Measurements from ENCODE around the gene ATXN2.

ATXN2 gene

GRCh38 chr12:111435661-111436201 is 163.4 kb downstream of the ATXN2 start:
- DNase-seq, result peak; percentile 62

DNA sequence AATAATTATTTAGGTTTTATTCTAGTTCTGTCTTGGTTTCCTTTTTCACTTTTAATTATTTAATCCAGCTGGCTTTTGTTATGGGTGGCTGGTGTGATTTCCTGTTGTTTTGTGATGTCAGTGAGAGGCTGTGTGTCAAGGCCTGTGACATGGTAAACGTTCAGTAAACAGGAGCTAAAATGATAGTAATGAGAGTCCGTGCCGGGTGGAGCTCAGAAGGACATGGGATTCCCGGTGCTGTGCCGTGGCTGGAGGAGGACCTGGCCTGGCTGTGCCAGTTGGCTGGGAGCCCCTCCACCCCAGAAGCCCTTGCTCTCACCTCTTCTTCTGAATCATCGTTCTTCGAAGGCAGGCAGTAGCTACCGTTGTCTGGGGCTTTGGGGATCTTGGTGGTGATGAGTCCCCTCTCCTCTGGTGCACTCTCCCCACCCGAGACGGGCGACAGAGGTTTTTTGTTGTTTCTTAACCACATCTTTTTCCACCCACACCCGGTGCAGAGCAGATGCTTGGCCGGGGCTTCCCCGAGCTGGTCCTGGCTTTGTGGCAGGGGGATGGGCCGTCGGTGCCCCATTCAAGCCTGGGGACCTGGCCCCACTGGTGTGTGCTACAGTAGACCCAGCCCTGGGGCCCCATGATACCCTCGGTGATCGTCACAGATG is 164.3 kb downstream of the ATXN2 start:
- peak; percentile 88 for DNase-seq

- DNase-seq, result no peak
These were observed 165.1 kb downstream of the ATXN2 start for GRCh38 chr12:111434049-111434448.

DNA sequence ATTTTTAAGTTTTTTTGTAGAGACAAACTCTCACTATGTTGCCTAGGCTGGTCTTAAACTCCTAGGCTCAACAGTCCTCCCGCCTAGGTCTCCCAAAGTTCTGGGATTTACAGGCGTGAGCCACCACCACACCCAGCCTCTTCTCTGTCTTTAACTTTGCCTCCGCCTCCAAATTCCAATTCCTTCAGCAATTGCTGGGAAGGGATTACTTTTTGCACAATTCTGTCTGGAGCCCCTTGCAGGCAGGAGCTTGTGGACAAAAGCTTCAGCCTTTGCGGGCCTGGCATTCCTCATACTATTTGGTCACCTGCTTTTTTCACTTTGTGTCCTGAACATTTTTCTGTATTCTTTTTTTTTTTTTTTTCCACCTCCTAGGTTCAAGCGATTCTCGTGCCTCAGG is 167.3 kb downstream of the ATXN2 start:
- DNase-seq, result no peak

DNA sequence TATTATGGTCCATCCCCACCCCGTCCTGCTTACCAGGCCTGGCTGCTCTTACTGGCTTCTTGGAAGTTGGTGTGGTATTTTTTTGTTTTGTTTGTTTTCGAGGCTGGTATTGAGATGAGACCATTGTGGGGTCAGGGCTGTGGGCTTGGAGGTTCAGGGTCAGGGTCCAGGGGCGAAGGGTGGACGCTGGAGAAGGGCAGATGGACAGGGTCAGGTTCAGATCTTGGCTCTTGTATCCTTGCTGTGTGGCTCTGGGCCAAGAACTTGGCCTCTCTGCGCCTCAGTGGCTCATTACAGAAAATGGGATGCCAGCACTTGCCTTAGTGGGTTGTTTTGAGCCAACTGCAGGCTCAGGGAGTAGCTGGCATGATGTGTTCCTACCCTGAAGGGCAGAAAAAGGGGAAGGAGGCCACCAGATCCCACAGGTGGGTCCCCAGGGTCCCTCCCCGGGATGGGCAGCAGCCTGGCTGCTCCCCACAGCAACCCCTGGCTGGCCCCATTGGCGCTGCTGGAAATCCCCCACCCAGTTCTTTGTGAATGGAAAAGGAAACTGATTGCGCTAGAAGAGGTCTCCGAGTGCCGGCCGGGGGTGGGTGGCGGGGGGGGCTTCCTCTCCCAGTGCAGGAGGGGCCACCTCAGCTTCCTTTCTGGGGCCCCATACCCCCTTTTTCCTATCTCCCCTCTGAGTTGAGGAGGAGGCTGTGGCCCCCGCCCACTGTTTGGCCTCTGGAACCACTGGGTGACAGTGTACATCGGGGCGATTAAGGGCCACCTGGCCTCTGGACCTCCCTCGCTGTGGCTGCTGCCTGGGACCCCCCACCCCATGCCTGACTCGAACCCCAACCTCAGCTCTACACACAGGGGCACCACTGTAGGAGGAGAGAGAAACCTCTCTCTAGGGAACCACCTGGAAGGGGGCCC is 168.4 kb downstream of the ATXN2 start:
- DNase-seq, result peak; percentile 77

DNA sequence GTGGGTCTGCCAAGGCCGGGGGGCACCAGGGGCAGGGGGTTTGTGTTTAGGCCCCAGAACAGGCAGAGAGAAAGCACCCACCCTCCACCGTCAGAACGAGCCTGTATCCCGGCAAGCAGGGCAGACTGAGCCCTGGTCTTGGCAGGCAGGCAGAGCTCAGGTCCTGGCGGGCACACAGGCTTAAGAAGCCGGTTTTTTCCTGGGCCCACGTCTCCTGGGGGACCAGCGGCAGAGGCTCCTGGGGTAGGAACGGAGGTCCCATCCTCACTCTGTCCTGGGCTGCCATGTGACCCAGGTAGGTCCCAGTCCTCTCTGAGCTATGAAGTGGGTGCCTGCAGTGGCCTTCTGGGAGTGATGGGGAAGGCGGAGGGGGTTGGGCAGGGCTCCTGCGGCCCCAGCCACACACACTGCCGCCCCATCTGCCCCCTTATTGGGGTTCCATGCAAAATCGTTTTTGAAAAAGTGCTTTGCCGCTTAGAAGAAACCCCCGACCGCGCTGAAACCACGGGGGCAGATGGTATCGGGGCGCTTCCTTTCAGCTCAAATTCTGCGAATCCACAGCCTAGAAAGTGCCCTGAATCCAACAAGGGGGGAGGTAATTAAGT is 169.2 kb downstream of the ATXN2 start:
- peak; percentile 81 for DNase-seq

DNA sequence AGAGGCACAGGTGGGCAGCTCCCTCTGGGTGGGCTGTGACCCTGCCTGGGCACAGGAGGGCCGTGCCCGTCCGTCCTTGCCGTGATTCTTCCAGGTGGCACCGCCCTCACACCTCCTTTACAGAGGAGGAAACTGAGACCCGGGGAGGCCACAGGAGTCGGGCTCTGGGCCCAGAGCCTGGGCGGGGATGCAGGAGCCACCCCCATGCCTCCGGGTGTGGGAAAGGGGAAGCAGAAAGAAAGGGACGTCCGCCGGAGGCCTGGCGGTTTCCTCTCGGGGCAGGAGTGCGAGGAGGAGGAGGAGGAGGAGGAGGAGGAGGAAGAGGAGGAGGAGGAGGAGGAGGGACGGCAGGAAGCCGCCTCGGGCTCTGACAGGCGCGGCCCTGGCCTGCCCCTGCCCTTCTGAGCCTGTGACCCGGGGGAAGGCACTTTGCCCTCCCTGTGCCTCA is 170.4 kb downstream of the ATXN2 start:
- peak; percentile 62 for DNase-seq

DNA sequence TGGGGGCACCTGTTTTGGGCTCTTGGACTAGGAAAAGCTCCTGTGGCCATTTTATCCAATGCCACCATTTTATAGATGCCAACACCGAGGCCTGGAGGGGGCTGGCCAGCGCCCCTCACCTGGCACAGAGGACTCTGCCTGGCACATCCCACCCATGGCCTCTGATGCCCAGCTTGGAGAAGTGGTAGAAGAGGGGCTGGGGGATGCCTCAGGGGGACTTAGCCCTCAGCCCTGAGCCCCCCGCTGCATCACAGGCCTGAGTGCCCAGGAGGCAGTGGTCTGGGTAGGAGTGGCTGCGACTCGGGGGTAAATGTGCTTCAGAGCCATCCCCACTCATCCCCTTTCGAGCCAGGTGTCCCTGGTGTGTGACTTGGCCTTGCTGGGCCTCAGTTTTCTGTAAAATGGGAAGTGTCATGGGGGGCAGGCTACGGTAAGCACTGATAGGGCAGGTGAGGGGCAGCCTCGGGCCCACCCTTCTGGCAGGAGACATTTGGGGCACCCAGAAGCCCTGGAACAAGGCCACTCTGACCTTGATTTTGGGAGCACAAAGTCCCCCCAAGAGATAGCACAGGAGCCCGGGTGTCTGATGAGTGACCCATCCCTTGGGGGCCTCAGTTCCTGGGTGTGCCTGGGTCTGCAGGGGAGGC is 170.9 kb downstream of the ATXN2 start:
- no peak for DNase-seq

DNA sequence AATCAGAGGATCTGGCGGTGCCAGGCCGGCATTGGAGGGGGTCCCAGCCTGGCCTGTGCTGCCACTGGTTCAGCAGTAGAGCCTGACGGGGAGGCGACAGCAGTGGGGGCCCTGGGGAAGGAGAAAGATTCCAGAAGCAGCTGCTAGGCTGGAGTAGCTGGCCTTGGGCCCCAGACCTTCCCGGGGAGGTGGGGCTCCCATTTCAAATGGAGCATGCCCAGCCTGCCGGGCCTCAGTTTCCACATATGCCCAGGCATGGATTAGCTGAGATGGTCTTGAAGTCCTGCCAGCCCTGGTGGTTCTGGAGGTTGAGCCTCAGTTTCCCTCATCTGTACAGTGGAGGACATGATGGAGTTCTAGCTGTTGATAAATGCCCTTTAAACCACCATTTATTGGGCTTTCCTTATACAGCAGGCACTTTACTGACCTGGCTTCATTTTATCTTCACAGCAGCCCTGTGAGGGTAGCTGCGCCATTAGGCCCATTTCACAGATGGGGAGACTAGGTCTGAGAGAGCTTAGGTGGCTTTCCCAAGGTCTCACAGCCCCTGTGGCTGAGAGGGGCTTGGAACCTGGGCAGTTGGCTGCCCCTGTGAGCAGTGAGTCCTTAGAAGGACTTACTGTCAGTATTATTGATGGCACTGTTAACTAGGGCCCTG is 171.6 kb downstream of the ATXN2 start:
- DNase-seq, result no peak

DNA sequence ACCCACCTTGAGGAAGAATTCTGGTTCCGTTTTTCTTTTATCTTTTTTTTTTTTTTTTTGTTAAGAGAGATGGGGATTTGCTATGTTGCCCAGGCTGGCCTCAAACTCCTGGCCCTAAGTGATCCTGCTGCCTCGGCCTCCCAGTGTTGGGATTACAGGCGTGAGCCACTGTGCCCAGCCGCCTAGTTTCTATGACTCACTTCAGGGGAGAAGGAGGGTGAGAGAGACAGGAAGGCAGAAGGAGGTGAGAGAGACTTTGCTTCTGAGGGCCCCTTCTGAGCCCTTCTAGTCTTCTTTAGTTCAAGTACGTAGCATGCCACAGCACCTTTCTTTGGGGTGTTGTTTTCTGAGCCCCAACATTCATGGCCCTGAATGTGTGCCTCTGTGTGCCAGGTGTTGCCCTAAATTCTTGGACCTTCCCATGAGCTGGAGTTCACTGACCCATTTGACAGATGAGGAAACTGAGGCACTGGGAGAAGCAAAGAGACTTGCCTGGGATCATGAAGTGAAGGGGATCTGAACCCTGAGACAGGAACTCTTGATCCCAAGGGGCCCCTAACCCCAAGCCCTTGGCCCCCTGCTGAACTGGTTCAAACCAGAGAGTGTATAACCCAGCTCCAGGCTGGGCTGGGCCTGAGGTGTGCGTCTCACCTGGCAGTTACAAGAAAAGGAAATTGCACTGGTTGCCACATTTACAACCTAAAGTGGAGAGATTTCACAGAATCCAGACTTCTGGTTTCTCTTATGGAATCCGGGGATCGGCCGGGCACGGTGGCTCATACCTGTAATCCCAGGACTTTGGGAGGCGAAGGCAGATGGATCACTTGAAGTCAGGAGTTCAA is 172.6 kb downstream of the ATXN2 start:
- no peak for DNase-seq

- DNase-seq, result no peak
These were observed 173.5 kb downstream of the ATXN2 start for GRCh38 chr12:111425655-111426054.

GRCh38 chr12:111424793-111425251 is 174.3 kb downstream of the ATXN2 start:
- no peak for DNase-seq

- DNase-seq, result no peak
These were observed 174.8 kb downstream of the ATXN2 start for GRCh38 chr12:111424189-111424792.

GRCh38 chr12:111420494-111420893 is 178.6 kb downstream of the ATXN2 start:
- no peak for DNase-seq

- DNase-seq, result no peak
These were observed 179.3 kb downstream of the ATXN2 start for GRCh38 chr12:111419784-111420183.

- DNase-seq, result no peak
These were observed 180.6 kb downstream of the ATXN2 start for GRCh38 chr12:111418594-111418880.

GRCh38 chr12:111417784-111418593 is 181.1 kb downstream of the ATXN2 start:
- DNase-seq, result no peak

GRCh38 chr12:111417290-111417689 is 181.8 kb downstream of the ATXN2 start:
- no peak for DNase-seq

DNA sequence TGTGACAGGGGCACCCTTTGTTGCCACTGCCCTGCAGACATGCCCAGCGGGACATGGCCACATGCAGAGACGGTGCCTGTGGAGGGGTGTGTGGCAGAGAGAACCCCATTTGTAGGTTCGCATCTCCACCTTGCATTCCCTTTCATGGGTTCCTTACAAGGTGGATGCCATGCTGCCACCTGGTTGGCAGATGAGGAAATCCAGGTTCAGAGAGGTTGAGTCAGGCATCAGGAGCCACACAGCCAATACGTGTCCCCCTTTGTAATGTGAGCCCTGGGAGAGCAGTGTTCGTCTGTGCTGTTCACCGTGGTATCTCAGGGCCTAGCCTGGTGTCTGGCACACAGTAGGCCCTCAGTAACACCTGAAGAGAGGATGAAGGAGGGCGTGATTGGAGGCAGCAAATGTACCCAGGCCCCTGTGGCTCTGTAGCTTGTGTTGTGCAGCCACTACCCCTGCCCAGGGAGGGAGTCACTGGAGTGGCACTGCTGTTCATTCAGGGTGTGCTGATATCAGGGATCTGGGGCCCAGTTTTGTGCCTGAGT is 184.3 kb downstream of the ATXN2 start:
- DNase-seq, result no peak

Data from activated CD8-positive, alpha-beta memory T cell treated with anti-CD3 and anti-CD28 coated beads, Interleukin-2, amount 50 U/mL, for 48 hours (primary cell).